Activated B cell treated with CpG ODN at 0.5 μM for 24 hours (primary cell): ENCODE results near the gene HDDC2. TPM values are rescaled to one million over a fixed set of nuclear protein-coding genes. Genes with fewer than 3 reads are reported as not detected.

Experiments
- ATAC-seq: fragments of 200-7000 bp; cut with Tn5 transposase; one replicate; pipeline ENCODE4 v1.10.0; 2021; ENCODE audit warnings: low read depth, mild to moderate bottlenecking, moderate library complexity
- CTCF ChIA-PET: fragments of 350-600 bp; sonication (Branson Sonifier 250); formaldehyde crosslinking; loops from one replicate; lab custom pipeline; 2021; ENCODE audit warnings: antibody characterized with exemption; lab: Charles Lee
- POLR2A ChIA-PET: fragments of 350-600 bp; sonication (Branson Sonifier 250); formaldehyde crosslinking; loops from one replicate; lab custom pipeline; 2021; ENCODE audit warnings: antibody characterized with exemption; lab: Charles Lee
- DNase-seq: peaks from one replicate; pipeline ENCODE4 v3.0.0; 2022
- H3K27ac Mint-ChIP-seq: one replicate; pipeline ENCODE4 v1.8.0; 2020; ENCODE audit warnings: mixed read lengths
- H3K27me3 Mint-ChIP-seq: one replicate; pipeline ENCODE4 v1.8.0; 2021; ENCODE audit warnings: mixed read lengths
- H3K36me3 Mint-ChIP-seq: one replicate; pipeline ENCODE4 v1.8.0; 2021; ENCODE audit warnings: low read depth, mixed read lengths
- H3K4me1 Mint-ChIP-seq: one replicate; pipeline ENCODE4 v1.8.0; 2021; ENCODE audit warnings: mixed read lengths
- H3K4me3 Mint-ChIP-seq: one replicate; pipeline ENCODE4 v1.8.0; 2020; ENCODE audit warnings: mild to moderate bottlenecking, mixed read lengths
- H3K9me3 Mint-ChIP-seq: one replicate; pipeline ENCODE4 v1.8.0; 2020; ENCODE audit warnings: mixed read lengths
- CTCF ChIP-seq: fragments of 200-600 bp; IDR thresholded peaks from one replicate; pipeline ENCODE4 v1.8.0; 2022; ENCODE audit warnings: antibody characterized with exemption, mild to moderate bottlenecking
- intact Hi-C: fragments of 100-400 bp; cut with micrococcal nuclease; formaldehyde crosslinking; loops from one replicate; pipeline ENCODE4 v1.15.1; 2024
- total RNA-seq: library from RNA; stranded (reverse); gene quantifications from 2 replicates; pipeline ENCODE4 v1.2.3, GENCODE V29; 2022

Gene HDDC2
- total RNA-seq, 1 donor from 2014 or later: 55.8 TPM

DNA sequence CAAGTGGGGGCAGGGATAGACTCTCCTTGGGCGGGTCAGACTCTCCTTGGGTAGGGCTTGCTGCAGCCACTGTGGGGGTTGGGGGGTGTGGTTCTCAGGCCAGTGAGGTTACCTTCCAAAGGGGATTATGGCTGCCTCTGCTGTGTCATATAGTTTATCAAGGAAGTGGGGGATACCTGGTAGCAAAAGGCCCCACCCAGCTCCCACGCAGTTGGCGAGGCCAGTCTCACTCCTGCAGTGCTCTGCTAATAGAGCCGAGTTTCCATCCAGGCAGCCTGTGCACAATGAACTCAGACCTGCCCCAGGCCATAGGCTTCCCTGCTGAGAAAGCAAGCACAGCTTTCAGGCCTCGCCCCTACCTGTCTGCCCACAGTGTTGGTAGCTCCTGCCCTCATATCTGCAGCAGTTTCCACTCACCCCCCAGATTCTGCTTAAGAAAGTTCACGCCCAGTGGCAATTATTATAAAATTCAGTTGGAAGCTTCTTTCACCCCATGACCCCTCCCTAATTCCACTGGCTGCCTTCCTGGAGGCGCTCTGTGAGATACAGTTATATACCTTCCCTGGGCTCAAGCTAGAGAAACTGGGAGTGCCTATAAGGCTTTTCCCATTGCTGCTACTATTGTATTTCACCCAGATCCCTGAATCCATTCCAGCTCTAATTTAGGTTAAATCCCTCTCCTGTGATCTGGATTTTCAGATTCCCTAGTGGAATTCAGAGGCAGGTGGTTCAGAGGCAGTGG is 56.1 kb downstream of the HDDC2 start:
- H3K27me3 Mint-ChIP-seq: no peaks in the 10 kb centered on the region
- H3K9me3 Mint-ChIP-seq: peaks cover 26% of the 10 kb centered on the region
- no peak for ATAC-seq
- no peaks in the 10 kb centered on the region for H3K4me1 Mint-ChIP-seq
- TF ChIP-seq CTCF: no peak
- ChIA-PET CTCF (no interaction called here), POLR2A (no interaction called here)
- H3K4me3 Mint-ChIP-seq: no peak overlapping the region
- H3K27ac Mint-ChIP-seq: no peak overlapping the region
- intact Hi-C loops: no loop called here
- no peak for DNase-seq
- no peaks in the 10 kb centered on the region for H3K36me3 Mint-ChIP-seq

- CTCF ChIA-PET: no interaction called here
- no peak for TF ChIP-seq CTCF
- DNase-seq: no peak
- no peak overlapping the region for H3K27ac Mint-ChIP-seq
- H3K27me3 Mint-ChIP-seq: no peaks in the 10 kb centered on the region
- peaks cover 32% of the 10 kb centered on the region for H3K9me3 Mint-ChIP-seq
- POLR2A ChIA-PET: no interaction called here
- H3K36me3 Mint-ChIP-seq: no peaks in the 10 kb centered on the region
- no peak overlapping the region for H3K4me3 Mint-ChIP-seq
- no peaks in the 10 kb centered on the region for H3K4me1 Mint-ChIP-seq
- intact Hi-C loops: no loop called here
- ATAC-seq: no peak
These were observed 56.7 kb downstream of the HDDC2 start for GRCh38 chr6:125245109-125245508.

DNA sequence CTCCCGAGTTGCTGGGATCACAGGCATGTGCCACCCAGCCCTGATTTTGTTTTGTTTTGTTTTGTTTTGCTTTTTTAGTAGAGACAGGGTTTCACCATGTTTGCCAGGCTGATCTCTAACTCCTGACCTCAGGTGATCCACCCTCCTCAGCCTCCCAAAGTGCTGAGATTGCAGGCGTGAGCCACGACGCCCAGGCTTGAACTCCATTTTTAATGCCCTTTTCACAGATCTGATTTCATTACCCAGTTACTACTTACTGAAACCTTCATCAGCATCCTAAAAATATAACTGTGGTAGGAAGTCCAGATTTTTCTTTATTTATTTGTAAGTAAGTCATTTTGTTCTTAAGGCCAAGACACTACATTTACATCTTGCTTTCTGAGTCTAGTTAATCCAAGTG is 64.0 kb downstream of the HDDC2 start:
- ATAC-seq: no peak
- peaks cover 32% of the 10 kb centered on the region for H3K9me3 Mint-ChIP-seq
- H3K36me3 Mint-ChIP-seq: no peaks in the 10 kb centered on the region
- H3K4me3 Mint-ChIP-seq: no peak overlapping the region
- intact Hi-C loops: no loop called here
- no peak for TF ChIP-seq CTCF
- no peaks in the 10 kb centered on the region for H3K27me3 Mint-ChIP-seq
- H3K27ac Mint-ChIP-seq: no peak overlapping the region
- no peaks in the 10 kb centered on the region for H3K4me1 Mint-ChIP-seq
- ChIA-PET CTCF (no interaction called here), POLR2A (no interaction called here)
- DNase-seq: no peak

GRCh38 chr6:125236536-125237327 is 65.0 kb downstream of the HDDC2 start:
- no peaks in the 10 kb centered on the region for H3K27me3 Mint-ChIP-seq
- TF ChIP-seq CTCF: no peak
- H3K9me3 Mint-ChIP-seq: peaks cover 23% of the 10 kb centered on the region
- CTCF ChIA-PET: no interaction called here
- H3K4me1 Mint-ChIP-seq: no peaks in the 10 kb centered on the region
- ATAC-seq (no peak), DNase-seq (no peak)
- no peaks in the 10 kb centered on the region for H3K36me3 Mint-ChIP-seq
- no peak overlapping the region for H3K4me3 Mint-ChIP-seq
- H3K27ac Mint-ChIP-seq: no peak overlapping the region
- POLR2A ChIA-PET: no interaction called here
- intact Hi-C loops: no loop called here

DNA sequence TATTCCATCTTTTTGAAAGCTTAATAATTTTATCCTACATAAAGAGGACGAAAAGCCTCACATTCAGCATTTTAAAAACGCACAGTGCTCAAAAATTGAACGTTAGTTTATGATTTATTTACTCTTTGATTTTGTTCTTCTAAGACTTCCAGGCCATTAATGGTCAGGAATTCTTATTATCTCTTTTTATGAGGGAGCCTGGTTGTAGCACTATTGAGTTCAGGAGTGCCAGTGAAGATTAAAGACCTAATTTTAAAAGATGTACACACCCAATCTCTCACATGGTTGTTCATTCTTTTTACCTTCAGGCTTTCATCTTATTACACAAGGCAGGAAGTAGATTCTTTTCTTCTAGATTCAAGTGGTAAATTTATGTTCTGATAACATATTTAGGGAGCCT is 68.6 kb downstream of the HDDC2 start:
- Mint-ChIP-seq H3K4me3 (no peak overlapping the region), H3K27me3 (peaks cover under 1% of the 10 kb centered on the region), H3K4me1 (no peaks in the 10 kb centered on the region), H3K36me3 (no peaks in the 10 kb centered on the region), H3K9me3 (no peaks in the 10 kb centered on the region), H3K27ac (no peak overlapping the region)
- no peak for DNase-seq
- ChIA-PET CTCF (no interaction called here), POLR2A (no interaction called here)
- no peak for TF ChIP-seq CTCF
- intact Hi-C loops: no loop called here
- no peak for ATAC-seq
